ENCODE results near the gene TNFSF13.

DNA sequence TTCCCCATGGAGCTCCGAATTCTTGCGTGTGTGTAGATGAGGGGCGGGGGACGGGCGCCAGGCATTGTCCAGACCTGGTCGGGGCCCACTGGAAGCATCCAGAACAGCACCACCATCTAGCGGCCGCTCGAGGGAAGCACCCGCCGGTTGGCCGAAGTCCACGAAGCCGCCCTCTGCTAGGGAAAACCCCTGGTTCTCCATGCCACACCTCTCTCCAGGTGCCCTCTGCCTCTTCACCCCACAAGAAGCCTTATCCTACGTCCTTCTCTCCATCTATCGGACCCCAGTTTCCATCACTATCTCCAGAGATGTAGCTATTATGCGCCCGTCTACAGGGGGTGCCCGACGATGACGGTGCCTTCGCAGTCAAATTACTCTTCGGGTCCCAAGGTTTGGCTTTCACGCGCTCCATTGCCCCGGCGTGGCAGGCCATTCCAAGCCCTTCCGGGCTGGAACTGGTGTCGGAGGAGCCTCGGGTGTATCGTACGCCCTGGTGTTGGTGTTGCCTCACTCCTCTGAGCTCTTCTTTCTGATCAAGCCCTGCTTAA, 2.6 kb downstream of the TNFSF13 start:
- TF ChIP-seq EZH2 (IDR thresholded peaks at IDR 0.05; ENCODE audit: low read depth): no peak
- TF ChIP-seq, protein P1, sequence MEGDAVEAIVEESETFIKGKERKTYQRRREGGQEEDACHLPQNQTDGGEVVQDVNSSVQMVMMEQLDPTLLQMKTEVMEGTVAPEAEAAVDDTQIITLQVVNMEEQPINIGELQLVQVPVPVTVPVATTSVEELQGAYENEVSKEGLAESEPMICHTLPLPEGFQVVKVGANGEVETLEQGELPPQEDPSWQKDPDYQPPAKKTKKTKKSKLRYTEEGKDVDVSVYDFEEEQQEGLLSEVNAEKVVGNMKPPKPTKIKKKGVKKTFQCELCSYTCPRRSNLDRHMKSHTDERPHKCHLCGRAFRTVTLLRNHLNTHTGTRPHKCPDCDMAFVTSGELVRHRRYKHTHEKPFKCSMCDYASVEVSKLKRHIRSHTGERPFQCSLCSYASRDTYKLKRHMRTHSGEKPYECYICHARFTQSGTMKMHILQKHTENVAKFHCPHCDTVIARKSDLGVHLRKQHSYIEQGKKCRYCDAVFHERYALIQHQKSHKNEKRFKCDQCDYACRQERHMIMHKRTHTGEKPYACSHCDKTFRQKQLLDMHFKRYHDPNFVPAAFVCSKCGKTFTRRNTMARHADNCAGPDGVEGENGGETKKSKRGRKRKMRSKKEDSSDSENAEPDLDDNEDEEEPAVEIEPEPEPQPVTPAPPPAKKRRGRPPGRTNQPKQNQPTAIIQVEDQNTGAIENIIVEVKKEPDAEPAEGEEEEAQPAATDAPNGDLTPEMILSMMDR (conservative IDR thresholded peaks at IDR 0.05): peak; percentile 69

Data from PC-9 (cell line).